Testis (tissue), 2 donors: ENCODE results near the gene WNK2.

Source experiments
- CTCF ChIP-seq, 3 experiments: fragments of 450-650 bp in 2 of 3; fragments of 200-600 bp in 1 of 3; sonication (generic) in 1 of 3; IDR thresholded peaks; one replicate each; pipeline ENCODE4 v1.5.1; 2016 to 2019; ENCODE audit warnings: antibody characterized with exemption in 3 of 3, mild to moderate bottlenecking in 2 of 3, moderate library complexity in 1 of 3
- POLR2A ChIP-seq: fragments of 450-650 bp; IDR thresholded peaks from one replicate; pipeline ENCODE4 v1.6.1; 2017; ENCODE audit warnings: antibody characterized with exemption, mild to moderate bottlenecking, moderate library complexity

- TF ChIP-seq CTCF (IDR thresholded peaks at IDR 0.05) (no peak), POLR2A (no peak)
Observed at GRCh38 chr9:93301291-93301811, 117.4 kb downstream of the WNK2 start.
